HUES64 (cell line): ENCODE data around the gene SLC25A13.
A peak's percentile ranks its signal among the peaks of the same experiment; 100 is the strongest.

Experiments
- H3K27ac ChIP-seq: 2 replicates; pipeline ENCODE4 v1.7.0; 2013; ENCODE audit warnings: low read depth, low read length, inconsistent platforms
- H3K27me3 ChIP-seq: 2 replicates; pipeline ENCODE4 v1.6.1; 2013; ENCODE audit warnings: mild to moderate bottlenecking, low read length; ENCODE audit not compliant: insufficient read depth
- H3K36me3 ChIP-seq: 2 replicates; pipeline ENCODE4 v1.6.1; 2013; ENCODE audit warnings: mild to moderate bottlenecking, low read length; ENCODE audit not compliant: insufficient read depth
- H3K4me1 ChIP-seq: 2 replicates; pipeline ENCODE4 v1.6.1; 2013; ENCODE audit warnings: mild to moderate bottlenecking, low read length, moderate library complexity; ENCODE audit not compliant: insufficient read depth
- H3K4me3 ChIP-seq: 2 replicates; pipeline ENCODE4 v1.5.1; 2013; ENCODE audit warnings: mild to moderate bottlenecking, low read length, moderate library complexity
- H3K9ac ChIP-seq: 2 replicates; pipeline ENCODE4 v1.6.1; 2013; ENCODE audit warnings: mild to moderate bottlenecking, low read depth, low read length
- H3K9me3 ChIP-seq: 2 replicates; pipeline ENCODE4 v1.6.1; 2013; ENCODE audit warnings: low read depth, low read length; ENCODE audit not compliant: insufficient read depth
- WGBS: fragments of 150-250, 120-280 bp; methylation state at CpG from one replicate; pipeline ENCODE4 v1.1.7; 2013; ENCODE audit warnings: missing lambda C conversion rate; 5-methylcytosine and 5-hydroxymethylcytosine counted together

The SLC25A13 gene

GRCh38 chr7:96182424-96183158 is 139.3 kb downstream of the SLC25A13 start:
- Histone ChIP-seq H3K4me1 (peaks cover 54% of the 10 kb centered on the region), H3K36me3 (peaks cover 32% of the 10 kb centered on the region), H3K27me3 (no peaks in the 10 kb centered on the region), H3K4me3 (no peak overlapping the region), H3K9ac (no peak overlapping the region), H3K9me3 (no peaks in the 10 kb centered on the region), H3K27ac (no peak overlapping the region)
- 68% methylated on average over 5 of the region's 5 CpGs for WGBS

- H3K4me1 ChIP-seq = peaks cover 54% of the 10 kb centered on the region
- H3K36me3 ChIP-seq = peaks cover 30% of the 10 kb centered on the region
- peak overlapping the region; percentile 47; the same call in 1 of the 2 replicates for H3K27ac ChIP-seq
- WGBS = 42% methylated on average over 2 of the region's 3 CpGs
- H3K4me3 ChIP-seq = no peak overlapping the region
- no peak overlapping the region for H3K9ac ChIP-seq
- H3K9me3 ChIP-seq = no peaks in the 10 kb centered on the region
- no peaks in the 10 kb centered on the region for H3K27me3 ChIP-seq
These were observed 140.7 kb downstream of the SLC25A13 start for GRCh38 chr7:96181174-96181573.

GRCh38 chr7:96179837-96180236 is 142.1 kb downstream of the SLC25A13 start:
- Histone ChIP-seq H3K27me3 (no peaks in the 10 kb centered on the region), H3K4me1 (peaks cover 59% of the 10 kb centered on the region), H3K9ac (no peak overlapping the region), H3K27ac (no peak overlapping the region), H3K36me3 (peaks cover 29% of the 10 kb centered on the region), H3K9me3 (no peaks in the 10 kb centered on the region), H3K4me3 (no peak overlapping the region)

- peaks cover 63% of the 10 kb centered on the region for H3K4me1 ChIP-seq
- H3K36me3 ChIP-seq = peaks cover 24% of the 10 kb centered on the region
- H3K9me3 ChIP-seq = no peaks in the 10 kb centered on the region
- H3K9ac ChIP-seq = no peak overlapping the region
- no peak overlapping the region for H3K27ac ChIP-seq
- no peaks in the 10 kb centered on the region for H3K27me3 ChIP-seq
- H3K4me3 ChIP-seq = no peak overlapping the region
- 58% methylated on average over 3 of the region's 3 CpGs for WGBS
These were observed 142.6 kb downstream of the SLC25A13 start for GRCh38 chr7:96179341-96179740.

GRCh38 chr7:96178581-96178980 is 143.3 kb downstream of the SLC25A13 start:
- Histone ChIP-seq H3K9ac (no peak overlapping the region), H3K27me3 (no peaks in the 10 kb centered on the region), H3K9me3 (no peaks in the 10 kb centered on the region), H3K36me3 (peaks cover 16% of the 10 kb centered on the region), H3K4me1 (peaks cover 66% of the 10 kb centered on the region), H3K4me3 (no peak overlapping the region), H3K27ac (peak overlapping the region; percentile 32; the same call in 1 of the 2 replicates)
- 54% methylated on average over 2 of the region's 2 CpGs for WGBS

GRCh38 chr7:96177353-96177752 is 144.5 kb downstream of the SLC25A13 start:
- Histone ChIP-seq H3K27me3 (no peaks in the 10 kb centered on the region), H3K36me3 (peaks cover 16% of the 10 kb centered on the region), H3K4me3 (no peak overlapping the region), H3K27ac (no peak overlapping the region), H3K4me1 (peaks cover 54% of the 10 kb centered on the region), H3K9me3 (no peaks in the 10 kb centered on the region), H3K9ac (no peak overlapping the region)
- WGBS = 93% methylated on average over 3 of the region's 3 CpGs

GRCh38 chr7:96174812-96175211 is 147.1 kb downstream of the SLC25A13 start:
- no peak overlapping the region for H3K9ac ChIP-seq
- 68% methylated on average over 4 of the region's 4 CpGs for WGBS
- H3K27ac ChIP-seq = no peak overlapping the region
- no peaks in the 10 kb centered on the region for H3K9me3 ChIP-seq
- peaks cover 33% of the 10 kb centered on the region for H3K4me1 ChIP-seq
- H3K27me3 ChIP-seq = no peaks in the 10 kb centered on the region
- H3K36me3 ChIP-seq = peaks cover 34% of the 10 kb centered on the region
- H3K4me3 ChIP-seq = no peak overlapping the region

GRCh38 chr7:96173781-96174180 is 148.1 kb downstream of the SLC25A13 start:
- Histone ChIP-seq H3K4me1 (peaks cover 25% of the 10 kb centered on the region), H3K27ac (no peak overlapping the region), H3K27me3 (no peaks in the 10 kb centered on the region), H3K9ac (no peak overlapping the region), H3K4me3 (no peak overlapping the region), H3K9me3 (no peaks in the 10 kb centered on the region), H3K36me3 (peaks cover 41% of the 10 kb centered on the region)
- WGBS = 90% methylated on average over 3 of the region's 3 CpGs

- 68% methylated on average over 5 of the region's 5 CpGs for WGBS
- Histone ChIP-seq H3K4me1 (peaks cover 20% of the 10 kb centered on the region), H3K27me3 (no peaks in the 10 kb centered on the region), H3K4me3 (no peak overlapping the region), H3K9me3 (no peaks in the 10 kb centered on the region), H3K27ac (no peak overlapping the region), H3K36me3 (peaks cover 63% of the 10 kb centered on the region), H3K9ac (no peak overlapping the region)
These were observed 152.5 kb downstream of the SLC25A13 start for GRCh38 chr7:96169439-96169838.

GRCh38 chr7:96167424-96167823 is 154.5 kb downstream of the SLC25A13 start:
- Histone ChIP-seq H3K9me3 (no peaks in the 10 kb centered on the region), H3K27ac (no peak overlapping the region), H3K4me3 (no peak overlapping the region), H3K4me1 (peaks cover 14% of the 10 kb centered on the region), H3K27me3 (no peaks in the 10 kb centered on the region), H3K36me3 (peaks cover 68% of the 10 kb centered on the region), H3K9ac (no peak overlapping the region)
- 100% methylated on average over 1 of the region's 1 CpG for WGBS

- H3K27me3 ChIP-seq = no peaks in the 10 kb centered on the region
- H3K4me1 ChIP-seq = no peaks in the 10 kb centered on the region
- no peak overlapping the region for H3K27ac ChIP-seq
- no peak overlapping the region for H3K9ac ChIP-seq
- H3K9me3 ChIP-seq = no peaks in the 10 kb centered on the region
- 100% methylated on average over 3 of the region's 3 CpGs for WGBS
- H3K4me3 ChIP-seq = no peak overlapping the region
- peaks cover 38% of the 10 kb centered on the region for H3K36me3 ChIP-seq
These were observed 160.0 kb downstream of the SLC25A13 start for GRCh38 chr7:96161897-96162296.

- H3K4me3 ChIP-seq = no peak overlapping the region
- H3K9ac ChIP-seq = no peak overlapping the region
- no peaks in the 10 kb centered on the region for H3K27me3 ChIP-seq
- no peaks in the 10 kb centered on the region for H3K4me1 ChIP-seq
- H3K9me3 ChIP-seq = no peaks in the 10 kb centered on the region
- H3K36me3 ChIP-seq = peaks cover 8% of the 10 kb centered on the region; the same call in 1 of the 2 replicates
- WGBS = 92% methylated on average over 1 of the region's 1 CpG
- no peak overlapping the region for H3K27ac ChIP-seq
These were observed 164.0 kb downstream of the SLC25A13 start for GRCh38 chr7:96157856-96158255.
